ENCODE results near the gene PDIA5. TPM values are rescaled to one million over a fixed set of nuclear protein-coding genes. Genes with fewer than 3 reads are reported as not detected.

Gene PDIA5
- total RNA-seq, 1 donor, result 3.4 TPM

DNA sequence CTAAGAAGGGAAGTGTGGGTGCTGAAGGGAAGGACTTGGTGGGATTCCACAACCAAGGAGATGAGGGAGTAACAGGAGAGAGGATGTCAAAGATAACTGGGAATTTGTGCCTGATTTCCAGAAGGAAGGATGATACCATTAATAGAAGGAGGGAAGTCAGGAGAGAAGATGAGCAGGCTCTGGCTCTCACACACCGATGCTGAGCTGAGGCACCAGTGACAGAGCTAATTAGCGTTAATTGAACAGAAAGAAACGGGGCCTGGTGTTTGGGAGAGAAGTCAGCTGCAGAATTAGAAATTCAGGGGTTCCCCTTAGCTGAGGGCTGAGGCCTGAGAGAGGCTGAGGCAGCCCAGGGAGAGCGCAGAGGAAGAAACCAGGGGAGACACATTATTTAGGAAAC, 11.9 kb upstream of the PDIA5 start:
- Histone ChIP-seq H3K27me3 (ENCODE audit: insufficient read depth, low read length) (no peaks in the 10 kb centered on the region), H3K4me3 (ENCODE audit: low read length) (no peak overlapping the region), H3K4me1 (ENCODE audit: insufficient read depth, low read length) (no peaks in the 10 kb centered on the region), H3K9me3 (ENCODE audit: low read depth, low read length) (no peaks in the 10 kb centered on the region)

GRCh38 chr3:123055352-123055751, 11.5 kb upstream of the PDIA5 start:
- H3K9me3 ChIP-seq (ENCODE audit: low read depth, low read length), result no peaks in the 10 kb centered on the region
- no peaks in the 10 kb centered on the region for H3K4me1 ChIP-seq (ENCODE audit: insufficient read depth, low read length)
- H3K4me3 ChIP-seq (ENCODE audit: low read length), result no peak overlapping the region

GRCh38 chr3:123058505-123058904, 8.3 kb upstream of the PDIA5 start:
- Histone ChIP-seq H3K4me3 (ENCODE audit: low read length) (no peak overlapping the region), H3K4me1 (ENCODE audit: insufficient read depth, low read length) (no peaks in the 10 kb centered on the region), H3K9me3 (ENCODE audit: low read depth, low read length) (no peaks in the 10 kb centered on the region), H3K27me3 (ENCODE audit: insufficient read depth, low read length) (no peaks in the 10 kb centered on the region)

More at GRCh38 chr3:123055352-123055751, 11.5 kb upstream of the PDIA5 start:
- no peaks in the 10 kb centered on the region for H3K27me3 ChIP-seq (ENCODE audit: insufficient read depth, low read length)

DNA sequence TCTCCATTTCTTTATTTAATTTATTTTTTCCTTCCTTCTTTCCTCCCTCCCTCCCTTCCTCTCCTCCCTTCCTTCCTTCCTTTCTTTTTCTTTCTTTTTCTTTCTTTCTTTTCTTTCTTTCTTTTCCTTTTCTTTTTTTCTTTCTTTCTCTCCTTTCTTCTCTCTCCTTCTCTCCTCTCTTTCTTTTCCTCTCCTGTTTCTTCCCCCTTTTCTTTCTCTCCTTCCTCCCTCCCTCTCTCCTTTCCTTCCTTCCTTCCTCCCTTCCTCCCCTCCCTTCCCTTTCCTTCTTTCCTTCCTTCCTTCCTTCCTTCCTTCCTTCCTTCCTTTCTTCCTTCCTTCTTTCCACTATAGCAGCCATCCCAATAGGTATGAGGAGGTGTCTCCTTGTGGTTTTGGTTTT, 6.8 kb upstream of the PDIA5 start:
- H3K4me3 ChIP-seq (ENCODE audit: low read length), result no peak overlapping the region
- H3K27me3 ChIP-seq (ENCODE audit: insufficient read depth, low read length), result no peaks in the 10 kb centered on the region
- no peaks in the 10 kb centered on the region for H3K4me1 ChIP-seq (ENCODE audit: insufficient read depth, low read length)
- H3K9me3 ChIP-seq (ENCODE audit: low read depth, low read length), result no peaks in the 10 kb centered on the region

DNA sequence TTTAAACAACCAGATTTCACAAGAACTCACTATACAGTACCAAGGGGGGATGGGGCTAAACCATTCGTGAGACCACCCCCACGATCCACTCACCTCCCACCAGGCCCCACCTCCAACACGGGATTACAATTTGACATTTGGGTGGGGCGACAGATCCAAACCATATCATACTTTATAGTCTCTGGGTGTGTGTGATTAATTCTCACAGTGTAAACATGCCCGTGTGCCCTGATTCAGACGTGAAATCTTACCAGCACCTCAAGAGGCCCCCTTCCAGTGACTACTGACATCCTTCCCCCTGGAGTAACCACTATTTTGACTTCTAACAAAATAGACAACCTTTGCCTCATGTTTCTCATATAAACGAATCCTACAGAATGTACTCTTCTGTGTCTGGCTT, 5.0 kb upstream of the PDIA5 start:
- Histone ChIP-seq H3K4me1 (ENCODE audit: insufficient read depth, low read length) (no peaks in the 10 kb centered on the region), H3K4me3 (ENCODE audit: low read length) (no peak overlapping the region), H3K27me3 (ENCODE audit: insufficient read depth, low read length) (no peaks in the 10 kb centered on the region), H3K9me3 (ENCODE audit: low read depth, low read length) (no peaks in the 10 kb centered on the region)

DNA sequence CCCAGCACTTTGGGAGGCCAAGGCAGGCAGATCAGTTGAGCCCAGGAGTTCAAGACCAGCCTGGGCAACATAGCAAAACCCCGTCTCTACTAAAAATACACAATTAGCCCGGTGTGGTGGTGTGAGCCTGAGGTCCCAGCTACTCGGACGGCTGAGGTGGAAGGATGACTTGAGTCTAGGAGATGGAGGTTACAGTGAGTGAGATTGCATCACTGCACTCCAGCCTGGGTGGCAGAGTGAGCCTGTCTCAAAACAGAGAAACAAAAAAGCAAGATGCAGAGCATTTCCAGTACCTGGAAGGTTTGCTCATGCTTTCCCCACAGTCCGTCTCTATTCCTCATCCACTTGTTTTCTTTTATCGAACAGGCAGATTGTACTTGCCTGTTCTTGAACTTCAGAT, 3.8 kb upstream of the PDIA5 start:
- H3K4me3 ChIP-seq (ENCODE audit: low read length), result no peak overlapping the region
- no peaks in the 10 kb centered on the region for H3K9me3 ChIP-seq (ENCODE audit: low read depth, low read length)
- H3K27me3 ChIP-seq (ENCODE audit: insufficient read depth, low read length), result no peaks in the 10 kb centered on the region
- peaks cover 8% of the 10 kb centered on the region for H3K4me1 ChIP-seq (ENCODE audit: insufficient read depth, low read length)

- Histone ChIP-seq H3K4me1 (ENCODE audit: insufficient read depth, low read length) (peaks cover 11% of the 10 kb centered on the region), H3K27me3 (ENCODE audit: insufficient read depth, low read length) (no peaks in the 10 kb centered on the region), H3K4me3 (ENCODE audit: low read length) (no peak overlapping the region), H3K9me3 (ENCODE audit: low read depth, low read length) (no peaks in the 10 kb centered on the region)
These were observed 2.3 kb upstream of the PDIA5 start for GRCh38 chr3:123064506-123064905.

DNA sequence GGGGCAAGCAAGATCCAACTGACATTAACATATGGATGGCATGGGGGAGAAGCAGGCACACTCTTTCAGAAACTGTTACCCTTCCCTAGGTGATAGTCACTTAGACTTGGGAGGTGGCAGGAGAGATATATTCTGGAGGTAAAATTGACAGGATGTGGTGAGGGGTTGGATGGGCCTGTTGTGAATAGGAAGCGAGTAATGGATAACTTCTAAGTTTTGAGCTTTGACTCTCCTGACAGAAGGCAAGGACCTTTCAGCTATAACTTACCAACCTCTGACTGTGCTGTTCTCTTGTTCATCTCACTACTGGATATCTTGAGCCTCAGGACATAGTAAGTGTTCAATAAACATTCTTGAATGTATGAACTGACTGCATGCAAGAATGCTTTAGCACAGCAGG, 1.9 kb upstream of the PDIA5 start:
- Histone ChIP-seq H3K4me3 (ENCODE audit: low read length) (no peak overlapping the region), H3K9me3 (ENCODE audit: low read depth, low read length) (no peaks in the 10 kb centered on the region), H3K4me1 (ENCODE audit: insufficient read depth, low read length) (peaks cover 11% of the 10 kb centered on the region), H3K27me3 (ENCODE audit: insufficient read depth, low read length) (no peaks in the 10 kb centered on the region)

- Histone ChIP-seq H3K4me1 (ENCODE audit: insufficient read depth, low read length) (peaks cover 11% of the 10 kb centered on the region), H3K9me3 (ENCODE audit: low read depth, low read length) (no peaks in the 10 kb centered on the region), H3K4me3 (ENCODE audit: low read length) (peak overlapping the region; percentile 53), H3K27me3 (ENCODE audit: insufficient read depth, low read length) (no peaks in the 10 kb centered on the region)
These were observed 278 bp upstream of the PDIA5 start for GRCh38 chr3:123066599-123066895.

DNA sequence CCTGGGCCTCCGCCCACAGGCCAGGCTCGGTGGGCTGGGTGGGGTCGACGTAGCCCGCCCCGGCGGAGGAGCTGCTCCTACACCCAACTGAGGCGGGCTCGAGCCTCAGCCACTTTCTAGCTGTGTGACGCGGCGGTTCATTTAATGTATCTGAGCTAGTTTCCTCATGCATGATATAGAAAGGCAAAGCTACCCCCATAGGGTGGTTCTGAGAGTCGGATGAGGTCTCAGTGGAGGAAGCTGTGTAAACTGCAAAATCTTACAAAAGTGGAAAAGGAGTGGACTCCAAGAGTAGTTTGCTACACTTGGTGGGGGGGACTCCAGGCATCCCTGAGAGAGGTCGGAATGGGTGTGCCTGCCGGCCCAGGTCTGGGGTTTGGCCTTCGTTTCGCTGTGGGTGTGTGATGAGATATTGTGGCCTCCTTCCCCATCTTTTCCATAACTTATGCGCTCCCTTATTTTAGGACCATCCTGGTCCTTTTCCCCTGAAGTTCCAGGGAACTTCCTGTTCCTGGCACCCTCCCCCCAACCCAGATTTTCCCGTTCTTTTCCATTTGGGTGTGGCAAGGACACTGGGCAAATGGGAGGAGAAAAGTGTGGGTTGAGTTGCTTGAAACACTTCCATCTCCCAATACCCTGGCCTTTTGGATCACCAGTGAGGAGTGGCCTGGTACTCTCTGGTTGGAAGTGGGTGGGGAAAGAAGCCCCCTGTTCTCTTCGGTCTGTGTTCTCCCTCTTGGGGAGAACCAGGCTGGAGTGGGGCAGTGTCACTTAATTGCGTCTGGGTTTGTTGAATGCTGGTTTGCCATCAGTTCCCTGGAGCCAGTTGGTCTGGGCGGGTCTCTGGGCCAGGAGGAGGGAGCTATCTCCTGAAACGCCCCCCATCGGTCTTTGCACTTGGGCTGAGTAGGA, 1.1 kb downstream of the PDIA5 start:
- Histone ChIP-seq H3K4me1 (ENCODE audit: insufficient read depth, low read length) (peaks cover 23% of the 10 kb centered on the region), H3K9me3 (ENCODE audit: low read depth, low read length) (no peaks in the 10 kb centered on the region), H3K27me3 (ENCODE audit: insufficient read depth, low read length) (no peaks in the 10 kb centered on the region), H3K4me3 (ENCODE audit: low read length) (peak overlapping the region; percentile 53)

GRCh38 chr3:123068601-123069381, 2.0 kb downstream of the PDIA5 start:
- Histone ChIP-seq H3K9me3 (ENCODE audit: low read depth, low read length) (no peaks in the 10 kb centered on the region), H3K4me1 (ENCODE audit: insufficient read depth, low read length) (peaks cover 23% of the 10 kb centered on the region), H3K27me3 (ENCODE audit: insufficient read depth, low read length) (no peaks in the 10 kb centered on the region), H3K4me3 (ENCODE audit: low read length) (no peak overlapping the region)

DNA sequence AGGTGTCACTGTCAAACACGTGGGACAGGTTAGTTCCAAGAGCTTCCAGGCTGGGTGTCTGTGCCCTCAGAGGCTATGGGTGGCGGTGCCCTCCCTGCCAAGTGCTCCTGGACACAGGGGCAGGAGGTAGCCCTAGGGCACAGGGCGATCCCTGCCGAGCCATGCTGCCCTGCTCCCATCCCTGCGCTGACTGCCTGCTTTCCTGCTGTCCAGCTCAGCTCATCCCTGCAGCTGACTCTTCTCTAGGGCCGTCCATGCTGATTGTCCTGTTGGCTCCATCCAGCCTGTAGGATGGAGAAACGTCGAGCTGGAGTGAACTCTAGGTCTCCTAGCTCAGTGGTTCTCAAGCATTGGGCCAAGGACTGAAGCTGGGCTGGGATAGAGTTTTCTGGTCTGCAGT, 3.7 kb downstream of the PDIA5 start:
- Histone ChIP-seq H3K27me3 (ENCODE audit: insufficient read depth, low read length) (no peaks in the 10 kb centered on the region), H3K4me1 (ENCODE audit: insufficient read depth, low read length) (peaks cover 23% of the 10 kb centered on the region), H3K9me3 (ENCODE audit: low read depth, low read length) (no peaks in the 10 kb centered on the region), H3K4me3 (ENCODE audit: low read length) (no peak overlapping the region)

- Histone ChIP-seq H3K27me3 (ENCODE audit: insufficient read depth, low read length) (no peaks in the 10 kb centered on the region), H3K4me3 (ENCODE audit: low read length) (no peak overlapping the region), H3K9me3 (ENCODE audit: low read depth, low read length) (no peaks in the 10 kb centered on the region), H3K4me1 (ENCODE audit: insufficient read depth, low read length) (peaks cover 23% of the 10 kb centered on the region)
These were observed 4.3 kb downstream of the PDIA5 start for GRCh38 chr3:123071146-123071545.

- no peaks in the 10 kb centered on the region for H3K9me3 ChIP-seq (ENCODE audit: low read depth, low read length)
- H3K27me3 ChIP-seq (ENCODE audit: insufficient read depth, low read length), result no peaks in the 10 kb centered on the region
- no peak overlapping the region for H3K4me3 ChIP-seq (ENCODE audit: low read length)
- H3K4me1 ChIP-seq (ENCODE audit: insufficient read depth, low read length), result peaks cover 23% of the 10 kb centered on the region
These were observed 4.8 kb downstream of the PDIA5 start for GRCh38 chr3:123071581-123071980.

- Histone ChIP-seq H3K4me3 (ENCODE audit: low read length) (no peak overlapping the region), H3K4me1 (ENCODE audit: insufficient read depth, low read length) (peaks cover 23% of the 10 kb centered on the region), H3K27me3 (ENCODE audit: insufficient read depth, low read length) (no peaks in the 10 kb centered on the region), H3K9me3 (ENCODE audit: low read depth, low read length) (no peaks in the 10 kb centered on the region)
These were observed 5.3 kb downstream of the PDIA5 start for GRCh38 chr3:123072152-123072551.

Data from mononuclear cell (primary cell).